ENCODE results near the gene SPAG7. TPM values are rescaled to one million over a fixed set of nuclear protein-coding genes. Genes with fewer than 3 reads are reported as not detected.

Gene SPAG7
- total and polyA plus RNA-seq, 12 donors, result 95.5 to 189 (median 136) TPM

- Histone ChIP-seq H3K9me3 (no peaks in the 10 kb centered on the region), H3K27ac (peak within 1 kb of the TSS; percentile 89 to 98 (median 94)), H3K4me1 (peaks cover 17 to 65% (median 41%) of the 10 kb centered on the region in 9 donors), H3K4me3 (peak within 1 kb of the TSS; percentile 50 to 95 (median 85)), H3K36me3 (peaks cover 0 to 68% (median 19%) of the 10 kb centered on the region in 9 donors), H3K27me3 (no peaks in the 10 kb centered on the region)
- TF ChIP-seq CTCF (IDR thresholded peaks at IDR 0.05), result peak in 2 of 9 donors; percentile 12 to 15
- DNase-seq, result peak; percentile 92 to 96
- peak; percentile 93 to 96 (median 95) for ATAC-seq
- 0% methylated on average over 72 of the region's 72 CpGs for WGBS, 2 donors
- intact Hi-C loops (cut with DNase I), result loop anchor here in 4 of 10 donors (1.0 to 10.0 kb wide), 5 partner anchors 8 to 47 kb away; partner anchors contain the start of genes CAMTA2 (in 4 of the 4), PFN1 (in 1 of the 4) and SPAG7 (in 1 of the 4)
Measured at GRCh38 chr17:4939796-4940554, 27.6 kb downstream of the SPAG7 start, which contains the start of the genes RNF167 and SLC25A11. Gene RNF167, plus strand, starts transcription at chr17:4940268. Its CDS starts 642 bp downstream, at chr17:4940910. Gene SLC25A11, minus strand, starts transcription at chr17:4940046. Its CDS starts 136 bp downstream, at chr17:4939910.

- no peak for TF ChIP-seq CTCF (IDR thresholded peaks at IDR 0.05)
- ATAC-seq (peak in 3 of 8 donors; percentile 0 to 9 (median 0)), DNase-seq (no peak)
- Histone ChIP-seq H3K27ac (peak overlapping the region; percentile 89 to 98 (median 94)), H3K4me1 (peaks cover 18 to 62% (median 39%) of the 10 kb centered on the region in 9 donors), H3K4me3 (peak overlapping the region; percentile 50 to 95 (median 85)), H3K36me3 (peaks cover 0 to 63% (median 19%) of the 10 kb centered on the region in 9 donors), H3K9me3 (no peaks in the 10 kb centered on the region), H3K27me3 (no peaks in the 10 kb centered on the region)
- intact Hi-C loops (cut with DNase I), result loop anchor here in 3 of 10 donors (1.0 to 10.0 kb wide), 2 partner anchors 30 to 45 kb away; partner anchors contain the start of gene CAMTA2 (in 2 of the 3)
- WGBS, 2 donors, result 0 to 1% methylated on average over 16 of the region's 16 CpGs
Measured at GRCh38 chr17:4939546-4939795, 28.1 kb downstream of the SPAG7 start.

GRCh38 chr17:4938688-4939545 lies 28.7 kb downstream of the SPAG7 start:
- 38 to 49% methylated on average over 19 of the region's 19 CpGs for WGBS, 2 donors
- peaks cover 0 to 57% (median 19%) of the 10 kb centered on the region in 9 donors for H3K36me3 ChIP-seq

More at GRCh38 chr17:4938688-4939545, 28.7 kb downstream of the SPAG7 start:
- Histone ChIP-seq H3K4me1 (peaks cover 20 to 62% (median 44%) of the 10 kb centered on the region in 9 donors), H3K27me3 (no peaks in the 10 kb centered on the region), H3K27ac (peak overlapping the region; percentile 89 to 98 (median 94)), H3K4me3 (peak overlapping the region; percentile 50 to 95 (median 85)), H3K9me3 (no peaks in the 10 kb centered on the region)
- no peak for DNase-seq
- intact Hi-C loops (cut with DNase I), result loop anchor here in 3 of 10 donors (1.0 to 10.0 kb wide), 2 partner anchors 30 to 46 kb away; partner anchors contain the start of gene CAMTA2 (in 2 of the 3)
- TF ChIP-seq CTCF (IDR thresholded peaks at IDR 0.05), result peak in 1 of 9 donors; percentile 13
- peak in 2 of 8 donors; percentile 2 to 8 for ATAC-seq
